Psoas muscle (tissue), 8 donors: Measurements from ENCODE around the gene SDK2. TPM values are rescaled to one million over a fixed set of nuclear protein-coding genes. Genes with fewer than 3 reads are reported as not detected.

Experiments
- ATAC-seq, 4 donors: fragments of 200-7000 bp; cut with Tn5 transposase; one replicate each; pipeline ENCODE4 v1.9.1; 2020; ENCODE audit warnings: moderate library complexity in 3 of 4, mild to moderate bottlenecking in 2 of 4
- DNase-seq, 2 donors: peaks; one replicate each; pipeline ENCODE4 v3.0.0-alpha.2; 2020
- H3K27ac ChIP-seq: fragments of 200-600 bp; one replicate; pipeline ENCODE4 v1.8.0; 2022
- H3K27me3 ChIP-seq, 3 donors: fragments of 200-600 bp in 1 of 3; one replicate each; pipeline versions ENCODE4 v1.6.1 to v1.8.0; 2013 to 2022; ENCODE audit warnings: low read length in 2 of 3, mild to moderate bottlenecking in 2 of 3, moderate library complexity in 1 of 3; ENCODE audit not compliant: insufficient read depth in 3 of 3
- H3K36me3 ChIP-seq, 2 donors: fragments of 200-600 bp in 1 of 2; one replicate each; pipeline versions ENCODE4 v1.6.1 to v1.8.0; 2013 to 2022; ENCODE audit warnings: low read depth in 1 of 2, mild to moderate bottlenecking in 1 of 2, moderate library complexity in 1 of 2; ENCODE audit not compliant: insufficient read depth in 1 of 2
- H3K4me1 ChIP-seq: fragments of 200-600 bp; one replicate; pipeline ENCODE4 v1.8.0; 2022
- H3K4me3 ChIP-seq: fragments of 200-600 bp; one replicate; pipeline ENCODE4 v1.8.0; 2022; ENCODE audit warnings: mild to moderate bottlenecking
- H3K9me3 ChIP-seq: fragments of 200-600 bp; one replicate; pipeline ENCODE4 v1.8.0; 2022
- CTCF ChIP-seq: fragments of 200-600 bp; IDR thresholded peaks from one replicate; pipeline ENCODE4 v1.8.0; 2022; ENCODE audit warnings: antibody characterized with exemption
- WGBS, 3 donors: extraction: QIAGEN DNeasy Blood & Tissue Kit; methylation state at CpG; one replicate each; pipeline versions ENCODE4 v1.1.6 to v1.1.7; 2013; 5-methylcytosine and 5-hydroxymethylcytosine counted together
- intact Hi-C, 2 donors: fragments of 100-400 bp; cut with DNase I; formaldehyde crosslinking; loops; one replicate each; pipeline versions ENCODE4 v1.11.0 to v1.14.2; 2022
- polyA plus RNA-seq, 3 donors: library from polyadenylated mRNA; stranded (reverse); fragments of 200-250 nt; gene quantifications; one replicate each; pipeline ENCODE4 v1.2.3, GENCODE V29; 2013
- total RNA-seq, 4 donors: library from RNA; stranded (reverse); fragmentation: NEBNext Ultra II Directional in 2 of 4; extraction: Animal tissue kit (Norgen Biotek cat#: 25700) in 2 of 4; gene quantifications; one replicate each; pipeline versions ENCODE4 v1.2.1 to v1.2.4, GENCODE V29; 2021 to 2023
- donor health status: healthy with polysubstance abuse.
- donor health status: DM: no; HTN: no; CAD: no; lungs with moderate emphysema.
- donor health status: Bipolar disorder and iron deficiency.
- donor health status: healthy.
- donor health status: DM: yes; HTN: yes; CAD: no.
- donor health status: DM: no; HTN: no; CAD: no.
- donor health status: DM: no; HTN: no; CAD: no.
- donor health status: DM: yes; HTN: yes; CAD: no.

SDK2 gene
- total and polyA plus RNA-seq, 7 donors = 0.04 to 2.8 (median 0.24) TPM

GRCh38 chr17:73325527-73325842 is 318.8 kb downstream of the SDK2 start:
- Histone ChIP-seq H3K9me3 (no peaks in the 10 kb centered on the region), H3K27me3 (peaks cover 0 to 2% (median 0%) of the 10 kb centered on the region in 3 donors), H3K4me1 (peaks cover 2% of the 10 kb centered on the region), H3K27ac (no peak overlapping the region), H3K4me3 (no peak overlapping the region), H3K36me3 (no peaks in the 10 kb centered on the region)
- TF ChIP-seq CTCF = no peak
- WGBS, 3 donors = 22 to 47% (median 29%) methylated on average over 4 of the region's 4 CpGs
- intact Hi-C loops = no loop called here
- ATAC-seq = peak; percentile 19 to 80 (median 75)
- peak in 1 of 2 donors; percentile 46 for DNase-seq

- 55 to 62% (median 59%) methylated on average over 17 of the region's 17 CpGs for WGBS, 3 donors
- no peak overlapping the region for H3K27ac ChIP-seq
- DNase-seq (no peak), ATAC-seq (no peak)
- no peak for TF ChIP-seq CTCF
- H3K9me3 ChIP-seq = no peaks in the 10 kb centered on the region
- peaks cover 2% of the 10 kb centered on the region for H3K4me1 ChIP-seq
- no peaks in the 10 kb centered on the region for H3K36me3 ChIP-seq
- intact Hi-C loops = no loop called here
- H3K4me3 ChIP-seq = no peak overlapping the region
- H3K27me3 ChIP-seq = peaks cover 0 to 2% (median 0%) of the 10 kb centered on the region in 3 donors
Observed at GRCh38 chr17:73324711-73325526, 319.3 kb downstream of the SDK2 start.

DNA sequence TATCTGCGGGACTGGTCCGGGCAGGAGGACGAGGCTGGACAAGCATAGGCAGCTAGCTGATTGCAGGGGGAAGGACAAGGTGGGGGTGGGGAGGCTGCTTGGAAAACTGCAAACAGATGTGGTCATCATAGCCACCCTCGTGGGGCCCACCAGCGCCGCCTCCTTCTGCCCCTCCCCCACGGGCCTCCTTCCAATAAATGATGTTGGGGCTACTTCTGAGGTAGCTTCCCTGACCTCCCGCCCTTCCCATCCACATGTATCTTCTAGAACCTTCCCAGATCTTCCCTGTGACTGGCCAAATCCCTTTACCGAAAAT is 320.1 kb downstream of the SDK2 start:
- ATAC-seq (peak in 3 of 4 donors; percentile 43 to 66 (median 55)), DNase-seq (peak; percentile 61 to 79)
- intact Hi-C loops = no loop called here
- H3K36me3 ChIP-seq = no peaks in the 10 kb centered on the region
- H3K27ac ChIP-seq = no peak overlapping the region
- TF ChIP-seq CTCF = no peak
- peaks cover 0 to 2% (median 0%) of the 10 kb centered on the region in 3 donors for H3K27me3 ChIP-seq
- WGBS, 3 donors = 54 to 64% (median 55%) methylated on average over 9 of the region's 9 CpGs
- H3K4me3 ChIP-seq = no peak overlapping the region
- no peaks in the 10 kb centered on the region for H3K9me3 ChIP-seq
- H3K4me1 ChIP-seq = peaks cover 2% of the 10 kb centered on the region

DNA sequence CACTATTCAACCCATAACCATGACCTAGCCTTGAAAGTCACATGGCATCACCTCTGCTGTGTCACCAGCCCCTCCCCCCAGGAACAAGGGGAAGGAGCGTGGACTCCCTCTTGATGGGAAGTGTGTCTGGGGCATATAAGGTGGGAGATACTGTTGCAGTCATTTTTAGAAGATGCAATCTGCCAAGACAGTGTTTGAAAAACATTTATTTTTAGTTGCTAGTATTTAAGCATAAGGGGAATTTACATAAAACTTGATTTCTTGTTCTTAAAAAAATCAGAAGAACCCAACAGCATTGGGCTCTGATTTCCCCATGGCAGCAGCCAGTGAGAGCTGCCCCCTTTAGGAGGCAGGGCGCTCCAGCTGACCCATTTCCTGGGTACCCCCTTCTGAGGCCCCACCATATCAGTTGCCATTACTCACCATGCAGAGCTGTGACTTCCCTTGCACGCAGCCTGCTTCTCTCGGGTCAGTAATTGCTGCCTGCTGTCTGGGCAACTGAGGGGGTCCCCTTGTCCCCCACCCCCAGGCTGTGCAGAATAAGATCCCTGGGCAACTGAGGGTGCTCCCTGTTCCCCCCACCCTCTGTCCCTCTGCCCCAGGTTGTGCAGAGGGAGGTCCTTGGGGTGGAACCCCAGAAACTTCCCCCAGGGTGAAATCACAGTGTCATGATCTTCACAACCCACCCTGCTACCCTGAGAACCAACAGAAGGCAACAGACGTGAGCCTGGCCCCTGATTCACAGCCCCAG is 320.7 kb downstream of the SDK2 start:
- H3K36me3 ChIP-seq = no peaks in the 10 kb centered on the region
- H3K27me3 ChIP-seq = peaks cover 0 to 2% (median 0%) of the 10 kb centered on the region in 3 donors
- DNase-seq (no peak), ATAC-seq (no peak)
- intact Hi-C loops = no loop called here
- H3K4me3 ChIP-seq = no peak overlapping the region
- peaks cover 2% of the 10 kb centered on the region for H3K4me1 ChIP-seq
- WGBS, 3 donors = 56 to 62% (median 61%) methylated on average over 5 of the region's 5 CpGs
- no peak for TF ChIP-seq CTCF
- no peaks in the 10 kb centered on the region for H3K9me3 ChIP-seq
- no peak overlapping the region for H3K27ac ChIP-seq
